ENCODE results near the gene AASDHPPT.

Gene AASDHPPT

GRCh38 chr11:106086135-106086534 lies 8.7 kb downstream of the AASDHPPT start:
- no peaks in the 10 kb centered on the region for H3K27me3 ChIP-seq (ENCODE audit: insufficient read depth, low read length)
- no peaks in the 10 kb centered on the region for H3K9me2 ChIP-seq (ENCODE audit: low read depth, low read length)
- no peak for TF ChIP-seq EZH2 (IDR thresholded peaks at IDR 0.05; ENCODE audit: borderline replicate concordance, low read length)
- TF ChIP-seq CTCF (IDR thresholded peaks at IDR 0.05; ENCODE audit: low read length) = no peak
- H3K4me2 ChIP-seq (ENCODE audit: low read length) = no peak overlapping the region
- no peak overlapping the region for H3K4me3 ChIP-seq (ENCODE audit: low read depth, low read length, poor library complexity, severe bottlenecking)
- H3K36me3 ChIP-seq (ENCODE audit: insufficient read depth, low read length) = peaks cover 63% of the 10 kb centered on the region
- no peaks in the 10 kb centered on the region for H3K9me3 ChIP-seq (ENCODE audit: low read length)
- peaks cover 3% of the 10 kb centered on the region; the same call in 1 of the 2 replicates for H4K20me1 ChIP-seq (ENCODE audit: insufficient read depth, low read length)
- H2AFZ ChIP-seq (ENCODE audit: low read length) = no peak overlapping the region
- H3K4me1 ChIP-seq (ENCODE audit: insufficient read depth, low read length, severe bottlenecking) = peaks cover 16% of the 10 kb centered on the region
- no peaks in the 10 kb centered on the region for H3F3A ChIP-seq (ENCODE audit: insufficient read depth, low read length)
- H3K79me2 ChIP-seq (ENCODE audit: insufficient read depth, low read length) = peaks cover 66% of the 10 kb centered on the region
- no peak overlapping the region for H3K9ac ChIP-seq (ENCODE audit: low read length)
- H3K27ac ChIP-seq (ENCODE audit: low read depth, low read length, poor library complexity, severe bottlenecking) = no peak overlapping the region

- Histone ChIP-seq H3K4me1 (ENCODE audit: insufficient read depth, low read length, severe bottlenecking) (peaks cover 16% of the 10 kb centered on the region), H2AFZ (ENCODE audit: low read length) (no peak overlapping the region), H3K9ac (ENCODE audit: low read length) (no peak overlapping the region), H3K36me3 (ENCODE audit: insufficient read depth, low read length) (peaks cover 65% of the 10 kb centered on the region), H3K79me2 (ENCODE audit: insufficient read depth, low read length) (peaks cover 63% of the 10 kb centered on the region), H3F3A (ENCODE audit: insufficient read depth, low read length) (no peaks in the 10 kb centered on the region), H3K27ac (ENCODE audit: low read depth, low read length, poor library complexity, severe bottlenecking) (no peak overlapping the region), H3K27me3 (ENCODE audit: insufficient read depth, low read length) (no peaks in the 10 kb centered on the region), H3K4me3 (ENCODE audit: low read depth, low read length, poor library complexity, severe bottlenecking) (no peak overlapping the region), H3K4me2 (ENCODE audit: low read length) (no peak overlapping the region), H3K9me3 (ENCODE audit: low read length) (no peaks in the 10 kb centered on the region), H4K20me1 (ENCODE audit: insufficient read depth, low read length) (peaks cover 3% of the 10 kb centered on the region; the same call in 1 of the 2 replicates), H3K9me2 (ENCODE audit: low read depth, low read length) (no peaks in the 10 kb centered on the region)
- TF ChIP-seq CTCF (IDR thresholded peaks at IDR 0.05; ENCODE audit: low read length) (no peak), EZH2 (IDR thresholded peaks at IDR 0.05; ENCODE audit: borderline replicate concordance, low read length) (no peak)
These were observed 9.4 kb downstream of the AASDHPPT start for GRCh38 chr11:106086850-106087249.

GRCh38 chr11:106087815-106088435 lies 10.5 kb downstream of the AASDHPPT start:
- Histone ChIP-seq H2AFZ (ENCODE audit: low read length) (no peak overlapping the region), H3K4me2 (ENCODE audit: low read length) (no peak overlapping the region; the same call in 1 of the 2 replicates), H4K20me1 (ENCODE audit: insufficient read depth, low read length) (peaks cover 3% of the 10 kb centered on the region; the same call in 1 of the 2 replicates), H3K79me2 (ENCODE audit: insufficient read depth, low read length) (peaks cover 54% of the 10 kb centered on the region), H3K9me3 (ENCODE audit: low read length) (no peaks in the 10 kb centered on the region), H3K36me3 (ENCODE audit: insufficient read depth, low read length) (peaks cover 66% of the 10 kb centered on the region), H3K27me3 (ENCODE audit: insufficient read depth, low read length) (no peaks in the 10 kb centered on the region), H3K4me3 (ENCODE audit: low read depth, low read length, poor library complexity, severe bottlenecking) (no peak overlapping the region), H3K9ac (ENCODE audit: low read length) (no peak overlapping the region), H3K4me1 (ENCODE audit: insufficient read depth, low read length, severe bottlenecking) (peaks cover 10% of the 10 kb centered on the region), H3K27ac (ENCODE audit: low read depth, low read length, poor library complexity, severe bottlenecking) (no peak overlapping the region), H3F3A (ENCODE audit: insufficient read depth, low read length) (no peaks in the 10 kb centered on the region), H3K9me2 (ENCODE audit: low read depth, low read length) (no peaks in the 10 kb centered on the region)
- TF ChIP-seq CTCF (IDR thresholded peaks at IDR 0.05; ENCODE audit: low read length) (peak; percentile 93), EZH2 (IDR thresholded peaks at IDR 0.05; ENCODE audit: borderline replicate concordance, low read length) (no peak)

Data from OCI-LY1 (cell line).